Activated CD8-positive, alpha-beta memory T cell treated with anti-CD3 and anti-CD28 coated beads, Interleukin-2, amount 50 U/mL, for 4 hours (primary cell): ENCODE results near the gene ATXN1.
"Not testable (repeated sequence)": the region's sequence is repeated elsewhere in the genome, so short reads cannot be mapped to it uniquely, and the experiment has no call there.

Experiments
- DNase-seq: peaks from one replicate; pipeline ENCODE4 v3.0.0-alpha.2; 2020

Gene ATXN1

GRCh38 chr6:16635291-16635809, 125.9 kb downstream of the ATXN1 start:
- DNase-seq: no peak

GRCh38 chr6:16634855-16635254, 126.4 kb downstream of the ATXN1 start:
- DNase-seq: no peak

- no peak for DNase-seq
Measured at GRCh38 chr6:16633961-16634360, 127.3 kb downstream of the ATXN1 start.

GRCh38 chr6:16633465-16633864, 127.8 kb downstream of the ATXN1 start:
- DNase-seq: no peak

- no peak for DNase-seq
Measured at GRCh38 chr6:16632101-16632500, 129.2 kb downstream of the ATXN1 start.

- no peak for DNase-seq
Measured at GRCh38 chr6:16630026-16630643, 131.1 kb downstream of the ATXN1 start.

GRCh38 chr6:16628580-16628979, 132.7 kb downstream of the ATXN1 start:
- DNase-seq: not testable (repeated sequence)

- no peak for DNase-seq
Measured at GRCh38 chr6:16626650-16627049, 134.6 kb downstream of the ATXN1 start.

GRCh38 chr6:16625291-16626265, 135.7 kb downstream of the ATXN1 start:
- DNase-seq: no peak

- DNase-seq: no peak
Measured at GRCh38 chr6:16624636-16625290, 136.5 kb downstream of the ATXN1 start.

- DNase-seq: no peak
Measured at GRCh38 chr6:16623731-16624130, 137.5 kb downstream of the ATXN1 start.

GRCh38 chr6:16623029-16623653, 138.1 kb downstream of the ATXN1 start:
- no peak for DNase-seq

- no peak for DNase-seq
Measured at GRCh38 chr6:16622193-16622592, 139.1 kb downstream of the ATXN1 start.

GRCh38 chr6:16621002-16621401, 140.3 kb downstream of the ATXN1 start:
- no peak for DNase-seq

- no peak for DNase-seq
Measured at GRCh38 chr6:16619777-16620176, 141.5 kb downstream of the ATXN1 start.

- no peak for DNase-seq
Measured at GRCh38 chr6:16618962-16619361, 142.3 kb downstream of the ATXN1 start.

GRCh38 chr6:16615215-16615614, 146.0 kb downstream of the ATXN1 start:
- DNase-seq: not testable (repeated sequence)

GRCh38 chr6:16614143-16614542, 147.1 kb downstream of the ATXN1 start:
- not testable (repeated sequence) for DNase-seq

- not testable (repeated sequence) for DNase-seq
Measured at GRCh38 chr6:16613504-16613903, 147.8 kb downstream of the ATXN1 start.

- no peak for DNase-seq
Measured at GRCh38 chr6:16608444-16608843, 152.8 kb downstream of the ATXN1 start.

- no peak for DNase-seq
Measured at GRCh38 chr6:16602035-16602434, 159.2 kb downstream of the ATXN1 start.

- no peak for DNase-seq
Measured at GRCh38 chr6:16600701-16601100, 160.6 kb downstream of the ATXN1 start.

GRCh38 chr6:16600026-16600425, 161.2 kb downstream of the ATXN1 start:
- DNase-seq: no peak
